HG02642 (cell line): Measurements from ENCODE around the gene DLEC1.
"Not testable (repeated sequence)": the region's sequence is repeated elsewhere in the genome, so short reads cannot be mapped to it uniquely, and the experiment has no call there.

Experiments used
- ATAC-seq: cut with Tn5 transposase; IDR thresholded peaks from one replicate; pipeline ENCODE4 v1.9.1; 2021; ENCODE audit warnings: mild to moderate bottlenecking; ENCODE audit not compliant: unreplicated experiment, poor library complexity

The DLEC1 gene

GRCh38 chr3:38067508-38068233, 28.7 kb downstream of the DLEC1 start:
- ATAC-seq: no peak

- no peak for ATAC-seq
Observed at GRCh38 chr3:38070013-38070412, 31.0 kb downstream of the DLEC1 start.

GRCh38 chr3:38077073-38077472, 38.1 kb downstream of the DLEC1 start:
- ATAC-seq: not testable (repeated sequence)

- ATAC-seq: not testable (repeated sequence)
Observed at GRCh38 chr3:38082296-38082695, 43.3 kb downstream of the DLEC1 start.

- not testable (repeated sequence) for ATAC-seq
Observed at GRCh38 chr3:38083254-38083653, 44.2 kb downstream of the DLEC1 start.

GRCh38 chr3:38083871-38084333, 44.9 kb downstream of the DLEC1 start:
- ATAC-seq: no peak

GRCh38 chr3:38084334-38085310, 45.6 kb downstream of the DLEC1 start:
- ATAC-seq: no peak

- ATAC-seq: no peak
Observed at GRCh38 chr3:38085311-38085942, 46.4 kb downstream of the DLEC1 start.

- no peak for ATAC-seq
Observed at GRCh38 chr3:38085943-38086324, 46.9 kb downstream of the DLEC1 start.

GRCh38 chr3:38086496-38086895, 47.5 kb downstream of the DLEC1 start:
- no peak for ATAC-seq

- ATAC-seq: not testable (repeated sequence)
Observed at GRCh38 chr3:38087278-38087677, 48.3 kb downstream of the DLEC1 start.

GRCh38 chr3:38088126-38089078, 49.4 kb downstream of the DLEC1 start:
- ATAC-seq: no peak

GRCh38 chr3:38089163-38089562, 50.2 kb downstream of the DLEC1 start:
- no peak for ATAC-seq

- no peak for ATAC-seq
Observed at GRCh38 chr3:38090453-38090852, 51.4 kb downstream of the DLEC1 start.

- no peak for ATAC-seq
Observed at GRCh38 chr3:38094999-38095398, 56.0 kb downstream of the DLEC1 start.

GRCh38 chr3:38095669-38096483, 56.9 kb downstream of the DLEC1 start:
- ATAC-seq: no peak

- ATAC-seq: no peak
Observed at GRCh38 chr3:38097446-38098375, 58.7 kb downstream of the DLEC1 start.

GRCh38 chr3:38098376-38098723, 59.3 kb downstream of the DLEC1 start:
- ATAC-seq: no peak
